HG03135 (cell line): ENCODE data around the gene TRIM47.

Experiments
- ATAC-seq: cut with Tn5 transposase; IDR thresholded peaks from one replicate; pipeline ENCODE4 v1.9.1; 2021; ENCODE audit warnings: mild to moderate bottlenecking, moderate library complexity; ENCODE audit not compliant: unreplicated experiment

Gene TRIM47

GRCh38 chr17:75834279-75834920 is 44.0 kb downstream of the TRIM47 start:
- ATAC-seq, result no peak

GRCh38 chr17:75832652-75833400 is 45.6 kb downstream of the TRIM47 start:
- ATAC-seq, result no peak

GRCh38 chr17:75832164-75832651 is 46.2 kb downstream of the TRIM47 start:
- no peak for ATAC-seq

GRCh38 chr17:75831032-75831571 is 47.3 kb downstream of the TRIM47 start:
- no peak for ATAC-seq

GRCh38 chr17:75830164-75831031 is 48.0 kb downstream of the TRIM47 start:
- ATAC-seq, result no peak

- no peak for ATAC-seq
These were observed 48.6 kb downstream of the TRIM47 start for GRCh38 chr17:75829747-75830146.

GRCh38 chr17:75828741-75829140 is 49.6 kb downstream of the TRIM47 start:
- ATAC-seq, result no peak

- ATAC-seq, result no peak
These were observed 50.3 kb downstream of the TRIM47 start for GRCh38 chr17:75828076-75828400.

GRCh38 chr17:75827308-75828075 is 50.9 kb downstream of the TRIM47 start:
- ATAC-seq, result no peak

- ATAC-seq, result no peak
These were observed 51.6 kb downstream of the TRIM47 start for GRCh38 chr17:75826561-75827307.

- ATAC-seq, result no peak
These were observed 52.5 kb downstream of the TRIM47 start for GRCh38 chr17:75825748-75826370.

GRCh38 chr17:75825149-75825552 is 53.2 kb downstream of the TRIM47 start:
- ATAC-seq, result no peak

GRCh38 chr17:75824666-75825065 is 53.7 kb downstream of the TRIM47 start:
- no peak for ATAC-seq
